H9 (cell line): ENCODE results near the gene IRF2BPL. TPM values are rescaled to one million over a fixed set of nuclear protein-coding genes. Genes with fewer than 3 reads are reported as not detected.

Source experiments
- DNase-seq: peaks from one replicate; pipeline ENCODE4 v3.0.0-alpha.2; 2017
- H2AFZ ChIP-seq: one replicate; pipeline ENCODE4 v1.6.1; 2013; ENCODE audit warnings: mild to moderate bottlenecking, low read length, control low read depth, moderate library complexity
- H2AK5ac ChIP-seq: 2 replicates; pipeline ENCODE4 v1.6.1; 2013; ENCODE audit warnings: low read length, control low read depth, mixed read lengths; ENCODE audit not compliant: insufficient read length
- H2BK120ac ChIP-seq: one replicate; pipeline ENCODE4 v1.6.1; 2013; ENCODE audit warnings: low read depth, mild to moderate bottlenecking, low read length, control low read depth, inconsistent platforms; ENCODE audit not compliant: poor library complexity, severe bottlenecking
- H2BK12ac ChIP-seq: 2 replicates; pipeline ENCODE4 v1.6.1; 2013; ENCODE audit warnings: low read length, control low read depth, mixed read lengths, low read depth; ENCODE audit not compliant: insufficient read length
- H2BK15ac ChIP-seq: 2 replicates; pipeline ENCODE4 v1.6.1; 2013; ENCODE audit warnings: low read depth, low read length, control low read depth
- H2BK20ac ChIP-seq: one replicate; pipeline ENCODE4 v1.6.1; 2013; ENCODE audit warnings: low read depth, mild to moderate bottlenecking, low read length, control low read depth, inconsistent platforms; ENCODE audit not compliant: poor library complexity, severe bottlenecking
- H2BK5ac ChIP-seq: 2 replicates; pipeline ENCODE4 v1.6.1; 2013; ENCODE audit warnings: low read length, control low read depth, mixed read lengths; ENCODE audit not compliant: insufficient read length
- H3K14ac ChIP-seq: 2 replicates; pipeline ENCODE4 v1.6.1; 2013; ENCODE audit warnings: low read length, control low read depth; ENCODE audit not compliant: insufficient read depth
- H3K18ac ChIP-seq: 2 replicates; pipeline ENCODE4 v1.6.1; 2013; ENCODE audit warnings: low read depth, mild to moderate bottlenecking, mixed read lengths, low read length, control low read depth; ENCODE audit not compliant: insufficient read length
- H3K23ac ChIP-seq: 2 replicates; pipeline ENCODE4 v1.6.1; 2013; ENCODE audit warnings: low read length, control low read depth, mixed read lengths, low read depth; ENCODE audit not compliant: insufficient read length
- H3K23me2 ChIP-seq: 2 replicates; pipeline ENCODE4 v1.6.1; 2013; ENCODE audit warnings: low read depth, mild to moderate bottlenecking, mixed read lengths, low read length, control low read depth; ENCODE audit not compliant: insufficient read length, poor library complexity, severe bottlenecking
- H3K27ac ChIP-seq: 2 replicates; pipeline ENCODE4 v1.5.1; 2013; ENCODE audit warnings: low read length, control low read depth, mixed read lengths, low read depth; ENCODE audit not compliant: insufficient read length
- H3K27me3 ChIP-seq: 2 replicates; pipeline ENCODE4 v1.6.1; 2013; ENCODE audit warnings: low read length, control low read depth, inconsistent platforms; ENCODE audit not compliant: insufficient read depth
- H3K4ac ChIP-seq: 2 replicates; pipeline ENCODE4 v1.6.1; 2013; ENCODE audit warnings: low read depth, mild to moderate bottlenecking, control low read depth, inconsistent platforms, low read length, moderate library complexity
- H3K4me1 ChIP-seq: 2 replicates; pipeline ENCODE4 v1.6.1; 2013; ENCODE audit warnings: low read length, control low read depth, inconsistent platforms; ENCODE audit not compliant: insufficient read depth
- H3K4me2 ChIP-seq: 2 replicates; pipeline ENCODE4 v1.6.1; 2013; ENCODE audit warnings: low read length, control low read depth, mixed read lengths; ENCODE audit not compliant: insufficient read length, insufficient read depth
- H3K56ac ChIP-seq: 2 replicates; pipeline ENCODE4 v1.6.1; 2013; ENCODE audit warnings: low read depth, mild to moderate bottlenecking, mixed read lengths, low read length, control low read depth; ENCODE audit not compliant: insufficient read length
- H3K79me1 ChIP-seq: 2 replicates; pipeline ENCODE4 v1.6.1; 2013; ENCODE audit warnings: low read depth, mild to moderate bottlenecking, moderate library complexity, low read length, control low read depth, inconsistent platforms; ENCODE audit not compliant: insufficient read depth, poor library complexity, severe bottlenecking
- H3K79me2 ChIP-seq: 2 replicates; pipeline ENCODE4 v1.6.1; 2013; ENCODE audit warnings: low read length, control low read depth, inconsistent platforms; ENCODE audit not compliant: insufficient read depth
- H3K9ac ChIP-seq: 2 replicates; pipeline ENCODE4 v1.6.1; 2013; ENCODE audit warnings: low read length, control low read depth, mixed read lengths; ENCODE audit not compliant: insufficient read length; ENCODE audit errors: extremely low read depth
- H3K9me3 ChIP-seq: one replicate; pipeline ENCODE4 v1.6.1; 2013; ENCODE audit warnings: low read depth, low read length, inconsistent platforms; ENCODE audit not compliant: control insufficient read depth
- H3T11ph ChIP-seq: one replicate; pipeline ENCODE4 v1.6.1; 2013; ENCODE audit warnings: mild to moderate bottlenecking, low read length, control low read depth, inconsistent platforms
- H4K20me1 ChIP-seq: one replicate; pipeline ENCODE4 v1.6.1; 2013; ENCODE audit not compliant: control insufficient read depth, insufficient read length, insufficient read depth
- H4K5ac ChIP-seq: 2 replicates; pipeline ENCODE4 v1.6.1; 2013; ENCODE audit warnings: low read depth, mild to moderate bottlenecking, mixed read lengths, low read length, control low read depth; ENCODE audit not compliant: insufficient read length
- H4K8ac ChIP-seq: replicated peaks from 2 replicates; pipeline ENCODE4 v1.6.1; 2013; ENCODE audit warnings: low read length, control low read depth, mixed read lengths, low read depth; ENCODE audit not compliant: insufficient read length
- H4K91ac ChIP-seq: 2 replicates; pipeline ENCODE4 v1.6.1; 2013; ENCODE audit warnings: low read depth, mild to moderate bottlenecking, moderate library complexity, mixed read lengths, low read length, control low read depth; ENCODE audit not compliant: insufficient read length
- H3K27ac Mint-ChIP-seq, 3 experiments: 2 replicates in 2 of 3; 3 replicates in 1 of 3; pipeline ENCODE4 v1.8.0; 2020 to 2021; ENCODE audit warnings: mixed read lengths in 3 of 3, mild to moderate bottlenecking in 1 of 3, moderate library complexity in 1 of 3
- H3K27me3 Mint-ChIP-seq: 2 replicates; pipeline ENCODE4 v1.8.0; 2021; ENCODE audit warnings: low read depth, mild to moderate bottlenecking, moderate library complexity, mixed read lengths
- H3K36me3 Mint-ChIP-seq, 3 experiments: 2 replicates in 2 of 3; 3 replicates in 1 of 3; pipeline ENCODE4 v1.8.0; 2020 to 2021; ENCODE audit warnings: low read depth in 3 of 3, mixed read lengths in 3 of 3; ENCODE audit not compliant: insufficient read depth in 1 of 3
- H3K4me1 Mint-ChIP-seq, 2 experiments: 2 replicates each; pipeline ENCODE4 v1.8.0; 2020; ENCODE audit warnings: mixed read lengths in 2 of 2
- H3K4me3 Mint-ChIP-seq, 2 experiments: 2 replicates in 1 of 2; 3 replicates in 1 of 2; pipeline ENCODE4 v1.8.0; 2020 to 2021; ENCODE audit warnings: mild to moderate bottlenecking in 2 of 2, mixed read lengths in 2 of 2, moderate library complexity in 1 of 2
- H3K9me3 Mint-ChIP-seq, 2 experiments: 2 replicates in 1 of 2; 3 replicates in 1 of 2; pipeline ENCODE4 v1.8.0; 2020; ENCODE audit warnings: mild to moderate bottlenecking in 2 of 2, mixed read lengths in 2 of 2, moderate library complexity in 1 of 2
- CTCF ChIP-seq: fragments of 200-600 bp; sonication (generic); conservative IDR thresholded peaks from 3 replicates; pipeline ENCODE4 v1.8.0; 2021; ENCODE audit warnings: antibody characterized with exemption, mild to moderate bottlenecking
- WGBS: extraction: QIAGEN DNeasy Blood & Tissue Kit; methylation state at CpG from one replicate; pipeline ENCODE4 v1.1.7; 2013; ENCODE audit warnings: missing lambda C conversion rate, low lambda C conversion rate, mixed read lengths; ENCODE audit not compliant: insufficient read length; ENCODE audit errors: extremely low coverage; 5-methylcytosine and 5-hydroxymethylcytosine counted together
- total RNA-seq: library from RNA; stranded (reverse); gene quantifications from 2 replicates; pipeline ENCODE4 v1.2.1, GENCODE V29; 2021

IRF2BPL gene
- total RNA-seq, 1 experiment from 2014 or later = 59.0 TPM

- H3K36me3 Mint-ChIP-seq = no peaks in the 10 kb centered on the region; a peak in 1 of 7 replicates
These were observed 29.6 kb downstream of the IRF2BPL start for GRCh38 chr14:76998910-76999309.

More at GRCh38 chr14:76998910-76999309, 29.6 kb downstream of the IRF2BPL start:
- H3K79me2 ChIP-seq = no peaks in the 10 kb centered on the region
- no peak overlapping the region for H3K27ac ChIP-seq
- WGBS = no CpG with 5 or more reads among the region's 3 CpGs
- H4K8ac ChIP-seq = no peak overlapping the region
- no peak overlapping the region for H4K5ac ChIP-seq
- no peaks in the 10 kb centered on the region for H4K20me1 ChIP-seq
- no peak overlapping the region for H3K56ac ChIP-seq
- no peak overlapping the region for H3K23ac ChIP-seq
- H3K79me1 ChIP-seq = no peaks in the 10 kb centered on the region
- H4K91ac ChIP-seq = no peak overlapping the region
- Mint-ChIP-seq H3K27ac (no peak overlapping the region), H3K4me1 (peaks cover 50 to 55% of the 10 kb centered on the region in 2 experiments), H3K9me3 (no peaks in the 10 kb centered on the region; a peak in 1 of 5 replicates), H3K4me3 (no peak overlapping the region), H3K27me3 (peaks cover 3% of the 10 kb centered on the region)
- no peak overlapping the region for H3K4ac ChIP-seq
- H2BK12ac ChIP-seq = no peak overlapping the region
- H3K14ac ChIP-seq = no peak overlapping the region
- no peak for DNase-seq
- no peak overlapping the region for H3T11ph ChIP-seq
- no peak overlapping the region for H2AK5ac ChIP-seq
- no peak overlapping the region for H2BK15ac ChIP-seq
- H3K18ac ChIP-seq = no peak overlapping the region
- TF ChIP-seq CTCF = no peak
- no peaks in the 10 kb centered on the region for H3K27me3 ChIP-seq
- no peak overlapping the region for H2BK5ac ChIP-seq
- no peak overlapping the region for H3K4me2 ChIP-seq
- no peak overlapping the region for H3K9ac ChIP-seq
- H2AFZ ChIP-seq = no peak overlapping the region
- no peaks in the 10 kb centered on the region for H3K9me3 ChIP-seq
- no peak overlapping the region for H2BK120ac ChIP-seq
- H2BK20ac ChIP-seq = no peak overlapping the region
- peaks cover 17% of the 10 kb centered on the region; the same call in 1 of the 2 replicates for H3K4me1 ChIP-seq
- no peaks in the 10 kb centered on the region for H3K23me2 ChIP-seq
